Choroid plexus epithelial cell (primary cell): ENCODE results near the gene PIP4K2C.

ENCODE experiments used
- DNase-seq: peaks from one replicate; pipeline ENCODE4 v3.0.0-alpha.2; 2010; ENCODE audit warnings: low read depth
- H3K4me3 ChIP-seq: 2 replicates; pipeline ENCODE4 v1.5.1; 2011; ENCODE audit warnings: low read depth, mild to moderate bottlenecking, control low read depth, low read length, moderate library complexity
- TF ChIP-seq, protein P1 (sequence below): conservative IDR thresholded peaks from 2 replicates; pipeline ENCODE4 v1.5.1; 2011; ENCODE audit warnings: low read depth, mild to moderate bottlenecking, control low read depth, inconsistent platforms, low read length, moderate library complexity

Gene PIP4K2C

GRCh38 chr12:57600395-57600794 lies 9.4 kb downstream of the PIP4K2C start:
- TF ChIP-seq, protein P1, sequence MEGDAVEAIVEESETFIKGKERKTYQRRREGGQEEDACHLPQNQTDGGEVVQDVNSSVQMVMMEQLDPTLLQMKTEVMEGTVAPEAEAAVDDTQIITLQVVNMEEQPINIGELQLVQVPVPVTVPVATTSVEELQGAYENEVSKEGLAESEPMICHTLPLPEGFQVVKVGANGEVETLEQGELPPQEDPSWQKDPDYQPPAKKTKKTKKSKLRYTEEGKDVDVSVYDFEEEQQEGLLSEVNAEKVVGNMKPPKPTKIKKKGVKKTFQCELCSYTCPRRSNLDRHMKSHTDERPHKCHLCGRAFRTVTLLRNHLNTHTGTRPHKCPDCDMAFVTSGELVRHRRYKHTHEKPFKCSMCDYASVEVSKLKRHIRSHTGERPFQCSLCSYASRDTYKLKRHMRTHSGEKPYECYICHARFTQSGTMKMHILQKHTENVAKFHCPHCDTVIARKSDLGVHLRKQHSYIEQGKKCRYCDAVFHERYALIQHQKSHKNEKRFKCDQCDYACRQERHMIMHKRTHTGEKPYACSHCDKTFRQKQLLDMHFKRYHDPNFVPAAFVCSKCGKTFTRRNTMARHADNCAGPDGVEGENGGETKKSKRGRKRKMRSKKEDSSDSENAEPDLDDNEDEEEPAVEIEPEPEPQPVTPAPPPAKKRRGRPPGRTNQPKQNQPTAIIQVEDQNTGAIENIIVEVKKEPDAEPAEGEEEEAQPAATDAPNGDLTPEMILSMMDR, result no peak
- no peak for DNase-seq
- no peak overlapping the region for H3K4me3 ChIP-seq

- DNase-seq, result no peak
- no peak overlapping the region for H3K4me3 ChIP-seq
- TF ChIP-seq, protein P1, result no peak
These were observed 11.6 kb downstream of the PIP4K2C start for GRCh38 chr12:57602544-57602943.

- TF ChIP-seq, protein P1, result no peak
- no peak for DNase-seq
- no peak overlapping the region for H3K4me3 ChIP-seq
These were observed 12.3 kb downstream of the PIP4K2C start for GRCh38 chr12:57603324-57603723.

- peak; percentile 69 for DNase-seq
- TF ChIP-seq, protein P1, result no peak
- peak overlapping the region; percentile 83 for H3K4me3 ChIP-seq
These were observed 12.9 kb downstream of the PIP4K2C start for GRCh38 chr12:57603815-57604453.

DNA sequence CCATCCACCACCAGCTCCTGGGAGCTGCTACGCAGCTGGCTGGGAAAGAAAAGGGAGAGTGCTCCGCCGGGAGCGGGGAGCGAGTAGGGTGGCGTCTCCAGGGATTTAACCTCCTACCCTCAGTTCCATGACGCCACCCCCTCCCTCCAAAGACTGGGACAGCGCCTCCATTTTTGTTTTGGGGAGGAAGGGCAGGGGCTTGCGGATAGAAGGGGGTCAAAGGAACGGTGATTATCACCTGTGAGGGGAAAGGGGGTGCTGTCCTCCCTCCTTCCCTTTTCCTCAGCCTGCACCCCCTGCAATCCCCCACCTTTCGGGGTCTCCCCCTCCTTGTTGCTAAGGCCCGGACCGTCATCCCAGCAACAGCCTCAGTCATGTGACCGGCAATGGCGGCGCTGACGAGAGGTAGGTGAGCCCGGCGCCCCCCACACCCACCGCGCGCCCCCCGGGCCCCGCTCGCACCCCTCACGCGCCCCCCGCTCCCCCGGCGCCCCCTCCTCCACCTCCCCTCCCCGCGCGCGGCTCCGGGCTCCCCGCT lies 13.5 kb downstream of the PIP4K2C start, which contains the start of gene DTX3:
TSS of gene DTX3 (plus strand) at position 371 of the 538 bp plus-strand sequence. CDS start 1,694 bp downstream, outside the sequence.
- peak within 1 kb of the TSS; percentile 83 for H3K4me3 ChIP-seq
- DNase-seq, result peak; percentile 44
- TF ChIP-seq, protein P1, result peak; percentile 5

GRCh38 chr12:57604992-57605810 lies 14.2 kb downstream of the PIP4K2C start:
- peak overlapping the region; percentile 83 for H3K4me3 ChIP-seq
- TF ChIP-seq, protein P1, result no peak
- no peak for DNase-seq
